ENCODE results near the gene STRADA. TPM values are rescaled to one million over a fixed set of nuclear protein-coding genes. Genes with fewer than 3 reads are reported as not detected.
A peak's percentile ranks its signal among the peaks of the same experiment; 100 is the strongest.

Gene STRADA, protein sequence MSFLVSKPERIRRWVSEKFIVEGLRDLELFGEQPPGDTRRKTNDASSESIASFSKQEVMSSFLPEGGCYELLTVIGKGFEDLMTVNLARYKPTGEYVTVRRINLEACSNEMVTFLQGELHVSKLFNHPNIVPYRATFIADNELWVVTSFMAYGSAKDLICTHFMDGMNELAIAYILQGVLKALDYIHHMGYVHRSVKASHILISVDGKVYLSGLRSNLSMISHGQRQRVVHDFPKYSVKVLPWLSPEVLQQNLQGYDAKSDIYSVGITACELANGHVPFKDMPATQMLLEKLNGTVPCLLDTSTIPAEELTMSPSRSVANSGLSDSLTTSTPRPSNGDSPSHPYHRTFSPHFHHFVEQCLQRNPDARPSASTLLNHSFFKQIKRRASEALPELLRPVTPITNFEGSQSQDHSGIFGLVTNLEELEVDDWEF
- 10 to 100 TPM; 73.2 to 76.3 TPM for total RNA-seq

- CTCF ChIA-PET = interaction anchor here (0.7 to 1.5 kb wide), 6 partner anchors 25 to 1154 kb away, joined by 3 to 6 read pairs (median 4); partner anchors contain the start of genes CCDC47, DDX42 and LIMD2
Measured at GRCh38 chr17:63741408-63742173, at the start of gene STRADA. STRADA (minus strand) TSS chr17:63741799; CDS start chr17:63728369, 13,430 bp downstream.

GRCh38 chr17:63790057-63790456, 48.5 kb upstream of the STRADA start:
- no peak for DNase-seq
- Mint-ChIP-seq H3K27ac (peak overlapping the region; percentile 50), H3K9me3 (no peaks in the 10 kb centered on the region), H3K4me3 (no peak overlapping the region), H3K27me3 (ENCODE audit: low read depth) (no peaks in the 10 kb centered on the region), H3K4me1 (ENCODE audit: low read depth) (peaks cover 4% of the 10 kb centered on the region), H3K36me3 (ENCODE audit: low read depth) (peaks cover 28% of the 10 kb centered on the region)
- intact Hi-C loops (cut with micrococcal nuclease) = no loop called here
- CTCF ChIA-PET = interaction anchor here (0.7 to 1.3 kb wide), 2 partner anchors 24 to 34 kb away, joined by 3 to 4 read pairs; no protein-coding TSS in a partner anchor

More at GRCh38 chr17:63741408-63742173, at the start of gene STRADA:
- Mint-ChIP-seq H3K9me3 (no peaks in the 10 kb centered on the region), H3K27ac (peak within 1 kb of the TSS; percentile 99), H3K4me1 (ENCODE audit: low read depth) (peaks cover 20% of the 10 kb centered on the region), H3K4me3 (peak within 1 kb of the TSS; percentile 95), H3K36me3 (ENCODE audit: low read depth) (peaks cover 8% of the 10 kb centered on the region), H3K27me3 (ENCODE audit: low read depth) (no peaks in the 10 kb centered on the region)
- peak; percentile 100 for DNase-seq
- intact Hi-C loops (cut with micrococcal nuclease) = loop anchor here (1.0 kb wide), 8 partner anchors 11 to 765 kb away; partner anchors contain the start of genes CCDC47, CEP95, DCAF7 and DDX5

DNA sequence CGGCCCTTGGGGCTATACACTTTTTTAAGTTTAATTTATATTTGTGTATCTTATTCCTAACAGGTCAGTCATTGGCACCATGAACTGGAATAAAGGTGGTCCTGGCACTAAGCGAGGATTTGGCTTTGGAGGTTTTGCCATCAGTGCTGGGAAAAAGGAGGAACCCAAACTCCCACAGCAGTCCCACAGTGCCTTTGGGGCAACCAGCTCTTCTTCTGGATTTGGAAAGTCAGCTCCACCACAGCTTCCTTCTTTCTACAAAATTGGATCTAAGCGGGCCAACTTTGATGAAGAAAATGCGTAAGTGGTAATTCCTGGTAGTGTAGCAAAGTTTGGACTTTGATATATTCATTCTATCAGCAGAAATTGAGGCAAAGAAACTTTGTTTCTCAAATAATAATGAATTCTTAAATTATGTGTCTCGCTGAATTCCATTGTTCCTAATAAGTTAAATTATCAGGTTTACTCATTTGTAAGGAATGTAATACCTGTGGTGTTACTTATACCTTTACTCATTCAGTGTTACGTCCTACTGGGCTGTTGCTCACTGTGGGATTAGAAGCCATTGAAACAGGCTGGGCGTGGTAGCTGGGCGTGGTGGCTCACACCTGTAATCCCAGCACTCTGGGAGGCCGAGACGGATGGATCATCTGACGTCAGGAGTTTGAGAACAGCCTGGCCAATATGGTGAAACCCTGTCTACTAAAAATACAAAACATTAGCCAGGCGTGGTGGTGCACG, 45.5 kb upstream of the STRADA start:
- CTCF ChIA-PET = interaction anchor here (1.3 kb wide), 1 partner anchor 12 kb away, joined by 3 read pairs; no protein-coding TSS in a partner anchor
- Mint-ChIP-seq H3K27me3 (ENCODE audit: low read depth) (no peaks in the 10 kb centered on the region), H3K4me3 (no peak overlapping the region), H3K27ac (no peak overlapping the region), H3K36me3 (ENCODE audit: low read depth) (peaks cover 14% of the 10 kb centered on the region), H3K9me3 (no peaks in the 10 kb centered on the region), H3K4me1 (ENCODE audit: low read depth) (peaks cover 23% of the 10 kb centered on the region)
- DNase-seq = no peak
- intact Hi-C loops (cut with micrococcal nuclease) = no loop called here

- Mint-ChIP-seq H3K27ac (no peak overlapping the region), H3K9me3 (no peaks in the 10 kb centered on the region), H3K4me3 (no peak overlapping the region), H3K36me3 (ENCODE audit: low read depth) (peaks cover 17% of the 10 kb centered on the region), H3K4me1 (ENCODE audit: low read depth) (peaks cover 28% of the 10 kb centered on the region), H3K27me3 (ENCODE audit: low read depth) (no peaks in the 10 kb centered on the region)
- CTCF ChIA-PET = interaction anchor here (1.3 kb wide), 1 partner anchor 13 kb away, joined by 3 read pairs; no protein-coding TSS in a partner anchor
- DNase-seq = no peak
- intact Hi-C loops (cut with micrococcal nuclease) = no loop called here
Measured at GRCh38 chr17:63786117-63786516, 44.5 kb upstream of the STRADA start.

DNA sequence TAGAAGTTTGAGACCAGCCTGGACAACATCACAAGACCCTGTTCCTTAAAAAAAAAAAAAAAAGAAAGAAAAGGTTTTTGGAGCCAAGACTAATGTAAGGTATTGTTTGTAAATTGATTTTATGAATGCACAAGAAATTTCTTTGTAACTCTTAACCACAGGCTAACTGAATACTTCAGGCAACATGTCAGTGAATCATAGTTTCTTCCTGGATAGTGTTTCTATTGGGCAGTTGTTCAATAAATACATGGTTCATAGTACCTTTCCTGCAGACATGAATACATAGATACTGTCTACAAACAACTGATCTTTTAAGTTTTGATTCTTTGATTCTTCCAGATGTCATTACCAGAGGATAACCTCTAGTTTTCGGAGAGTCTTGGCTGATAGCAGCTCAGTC, 44.0 kb upstream of the STRADA start:
- CTCF ChIA-PET = interaction anchor here (0.6 kb wide), 1 partner anchor 36 kb away, joined by 3 read pairs; no protein-coding TSS in a partner anchor
- Mint-ChIP-seq H3K4me3 (no peak overlapping the region), H3K27me3 (ENCODE audit: low read depth) (no peaks in the 10 kb centered on the region), H3K27ac (no peak overlapping the region), H3K9me3 (no peaks in the 10 kb centered on the region), H3K4me1 (ENCODE audit: low read depth) (peaks cover 33% of the 10 kb centered on the region), H3K36me3 (ENCODE audit: low read depth) (peaks cover 17% of the 10 kb centered on the region)
- intact Hi-C loops (cut with micrococcal nuclease) = no loop called here
- DNase-seq = no peak

DNA sequence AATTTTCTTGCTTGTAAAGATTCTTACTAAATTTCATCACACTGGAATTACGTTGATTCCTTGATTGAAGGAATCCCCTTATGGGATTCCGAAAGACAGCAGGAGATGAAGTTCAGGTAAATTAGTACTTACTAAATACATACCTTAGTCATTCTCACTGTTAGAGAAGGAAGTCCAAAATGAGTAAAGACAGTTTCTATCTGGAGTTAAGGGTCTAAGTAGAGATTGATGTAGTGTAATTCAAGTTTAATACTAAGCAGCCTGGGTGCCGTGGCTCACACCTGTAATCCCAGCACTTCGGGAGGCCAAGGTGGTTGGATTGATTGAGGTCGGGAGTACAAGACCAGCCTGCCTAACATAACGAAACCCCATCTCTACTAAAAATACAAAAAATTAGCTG, 41.9 kb upstream of the STRADA start:
- Mint-ChIP-seq H3K4me1 (ENCODE audit: low read depth) (peaks cover 52% of the 10 kb centered on the region), H3K9me3 (no peaks in the 10 kb centered on the region), H3K27ac (peak overlapping the region; percentile 2), H3K36me3 (ENCODE audit: low read depth) (peaks cover 22% of the 10 kb centered on the region), H3K4me3 (no peak overlapping the region), H3K27me3 (ENCODE audit: low read depth) (no peaks in the 10 kb centered on the region)
- DNase-seq = no peak
- CTCF ChIA-PET = interaction anchor here (0.6 to 1.1 kb wide), 3 partner anchors 8 to 110 kb away, joined by 3 to 5 read pairs (median 3); no protein-coding TSS in a partner anchor
- intact Hi-C loops (cut with micrococcal nuclease) = loop anchor here (1.0 kb wide), 1 partner anchor 8 kb away; no protein-coding TSS in a partner anchor

GRCh38 chr17:63780928-63781327, 39.3 kb upstream of the STRADA start:
- intact Hi-C loops (cut with micrococcal nuclease) = no loop called here
- no peak overlapping the region for H3K4me3 Mint-ChIP-seq
- peak overlapping the region; percentile 48 for H3K27ac Mint-ChIP-seq
- no peak for DNase-seq
- H3K27me3 Mint-ChIP-seq (ENCODE audit: low read depth) = no peaks in the 10 kb centered on the region
- CTCF ChIA-PET = interaction anchor here (0.6 to 1.0 kb wide), 2 partner anchors 8 to 85 kb away, joined by 3 read pairs; no protein-coding TSS in a partner anchor
- peaks cover 24% of the 10 kb centered on the region for H3K36me3 Mint-ChIP-seq (ENCODE audit: low read depth)
- H3K4me1 Mint-ChIP-seq (ENCODE audit: low read depth) = peaks cover 72% of the 10 kb centered on the region
- no peaks in the 10 kb centered on the region for H3K9me3 Mint-ChIP-seq

DNA sequence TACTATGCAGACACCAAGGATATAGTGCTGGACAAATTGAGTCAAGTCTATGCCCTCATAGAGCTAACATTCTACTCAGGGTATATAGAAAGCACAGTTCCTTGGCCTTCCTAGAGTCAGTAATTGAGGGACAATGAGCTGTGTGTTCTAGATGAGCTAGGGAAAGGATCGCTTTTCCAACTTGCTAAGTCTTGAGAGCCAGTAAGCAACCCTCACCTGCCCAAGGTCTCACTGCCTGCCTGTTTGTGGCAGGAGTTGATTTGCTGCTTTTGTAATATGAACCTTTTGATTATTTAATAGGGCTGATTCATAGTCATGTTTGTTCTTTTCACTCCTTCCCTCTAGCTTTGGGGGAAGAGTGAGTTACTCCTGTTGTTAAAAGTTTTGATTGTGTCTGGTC, 38.9 kb upstream of the STRADA start:
- DNase-seq = no peak
- Mint-ChIP-seq H3K36me3 (ENCODE audit: low read depth) (peaks cover 27% of the 10 kb centered on the region), H3K27me3 (ENCODE audit: low read depth) (no peaks in the 10 kb centered on the region), H3K27ac (peak overlapping the region; percentile 48), H3K9me3 (no peaks in the 10 kb centered on the region), H3K4me3 (no peak overlapping the region), H3K4me1 (ENCODE audit: low read depth) (peaks cover 73% of the 10 kb centered on the region)
- intact Hi-C loops (cut with micrococcal nuclease) = no loop called here
- CTCF ChIA-PET = interaction anchor here (0.6 to 1.0 kb wide), 2 partner anchors 9 to 85 kb away, joined by 3 read pairs; no protein-coding TSS in a partner anchor

DNA sequence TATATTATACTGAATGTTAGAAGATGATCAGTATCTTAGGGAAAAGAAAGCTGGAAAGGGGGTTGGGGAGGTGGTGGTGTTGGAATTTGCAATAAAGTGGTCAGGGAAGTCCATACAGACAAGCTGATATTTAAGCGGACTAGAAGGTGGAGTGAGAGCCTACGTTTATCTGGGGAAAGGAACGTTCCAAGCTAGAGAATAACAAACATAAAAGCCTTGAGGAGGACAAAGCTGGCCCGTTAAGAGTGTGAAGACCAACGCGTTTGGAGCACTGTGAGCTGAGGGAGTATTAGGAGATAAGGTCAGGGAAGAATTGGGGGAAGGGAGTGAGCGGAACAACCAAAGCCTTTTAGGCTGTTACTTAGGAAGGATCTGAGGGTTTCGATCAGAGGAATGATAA, 33.8 kb upstream of the STRADA start:
- H3K4me1 Mint-ChIP-seq (ENCODE audit: low read depth) = peaks cover 65% of the 10 kb centered on the region
- intact Hi-C loops (cut with micrococcal nuclease) = loop anchor here (1.0 kb wide), 1 partner anchor 8 kb away; no protein-coding TSS in a partner anchor
- H3K4me3 Mint-ChIP-seq = peak overlapping the region; percentile 98
- peaks cover 37% of the 10 kb centered on the region for H3K36me3 Mint-ChIP-seq (ENCODE audit: low read depth)
- H3K9me3 Mint-ChIP-seq = no peaks in the 10 kb centered on the region
- DNase-seq = no peak
- peak overlapping the region; percentile 100 for H3K27ac Mint-ChIP-seq
- no peaks in the 10 kb centered on the region for H3K27me3 Mint-ChIP-seq (ENCODE audit: low read depth)
- CTCF ChIA-PET = interaction anchor here (0.6 to 1.3 kb wide), 5 partner anchors 8 to 350 kb away, joined by 3 to 5 read pairs (median 3); no protein-coding TSS in a partner anchor

DNA sequence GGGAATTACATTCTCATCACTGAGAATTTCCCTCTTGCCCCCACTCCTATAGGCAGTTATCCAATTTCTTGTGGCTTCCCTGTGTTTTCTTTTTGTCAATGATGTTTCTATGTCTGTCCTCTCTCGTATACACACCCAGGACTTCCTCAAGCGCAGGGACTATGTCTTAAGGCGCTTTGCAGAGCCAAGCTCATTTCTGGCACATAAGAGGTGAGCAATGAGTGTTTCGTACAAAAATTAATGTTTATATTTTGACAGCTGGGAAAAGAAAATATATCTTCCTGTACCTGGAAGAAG, 33.3 kb upstream of the STRADA start:
- DNase-seq = peak; percentile 35
- intact Hi-C loops (cut with micrococcal nuclease) = loop anchor here (1.0 to 5.0 kb wide), 3 partner anchors 8 to 808 kb away; partner anchors contain the start of genes ERN1 and TANC2
- CTCF ChIA-PET = interaction anchor here (1.0 to 1.3 kb wide), 2 partner anchors 8 to 77 kb away, joined by 3 to 5 read pairs; no protein-coding TSS in a partner anchor
- Mint-ChIP-seq H3K4me1 (ENCODE audit: low read depth) (peaks cover 63% of the 10 kb centered on the region), H3K27me3 (ENCODE audit: low read depth) (no peaks in the 10 kb centered on the region), H3K27ac (peak overlapping the region; percentile 100), H3K9me3 (no peaks in the 10 kb centered on the region), H3K36me3 (ENCODE audit: low read depth) (peaks cover 37% of the 10 kb centered on the region), H3K4me3 (peak overlapping the region; percentile 98)
